ENCODE data around the gene NKAIN2. TPM values are rescaled to one million over a fixed set of nuclear protein-coding genes. Genes with fewer than 3 reads are reported as not detected.

NKAIN2 gene
- total RNA-seq, 2 donors from 2014 or later: 0.68 TPM; not detected in 1

DNA sequence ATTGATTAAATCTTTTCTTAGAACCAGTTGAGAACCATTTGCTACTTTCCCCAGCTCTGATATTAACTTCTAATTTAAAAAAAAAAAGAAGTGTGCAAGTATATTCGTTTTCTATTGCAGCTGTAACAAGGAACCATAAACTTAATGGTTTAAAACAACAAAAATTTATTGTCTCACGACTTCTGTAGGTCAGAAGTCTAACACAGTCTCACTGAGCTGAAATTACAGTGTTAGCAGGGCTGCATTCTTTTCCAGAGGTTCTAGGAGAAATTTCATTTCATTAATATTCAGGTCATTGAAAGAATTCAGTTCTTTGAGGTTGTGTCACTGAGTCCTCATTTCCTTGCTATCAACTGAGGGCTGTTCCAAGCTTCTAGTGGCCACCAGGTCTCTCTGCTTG lies 945.1 kb downstream of the NKAIN2 start:
- Histone ChIP-seq H3K4me1 (replicated peaks) (no peaks in the 10 kb centered on the region), H3K36me3 (no peaks in the 10 kb centered on the region), H3K4me3 (no peak overlapping the region), H3K27ac (no peak overlapping the region), H3K27me3 (replicated peaks; ENCODE audit: insufficient read depth) (no peaks in the 10 kb centered on the region), H3K9me3 (no peaks in the 10 kb centered on the region)
- WGBS: 79% methylated on average over 2 of the region's 2 CpGs
- no peak for DNase-seq (ENCODE audit: low spot score)
- no peak for TF ChIP-seq POLR2AphosphoS5 (IDR thresholded peaks at IDR 0.05)
- TF ChIP-seq, protein P1, sequence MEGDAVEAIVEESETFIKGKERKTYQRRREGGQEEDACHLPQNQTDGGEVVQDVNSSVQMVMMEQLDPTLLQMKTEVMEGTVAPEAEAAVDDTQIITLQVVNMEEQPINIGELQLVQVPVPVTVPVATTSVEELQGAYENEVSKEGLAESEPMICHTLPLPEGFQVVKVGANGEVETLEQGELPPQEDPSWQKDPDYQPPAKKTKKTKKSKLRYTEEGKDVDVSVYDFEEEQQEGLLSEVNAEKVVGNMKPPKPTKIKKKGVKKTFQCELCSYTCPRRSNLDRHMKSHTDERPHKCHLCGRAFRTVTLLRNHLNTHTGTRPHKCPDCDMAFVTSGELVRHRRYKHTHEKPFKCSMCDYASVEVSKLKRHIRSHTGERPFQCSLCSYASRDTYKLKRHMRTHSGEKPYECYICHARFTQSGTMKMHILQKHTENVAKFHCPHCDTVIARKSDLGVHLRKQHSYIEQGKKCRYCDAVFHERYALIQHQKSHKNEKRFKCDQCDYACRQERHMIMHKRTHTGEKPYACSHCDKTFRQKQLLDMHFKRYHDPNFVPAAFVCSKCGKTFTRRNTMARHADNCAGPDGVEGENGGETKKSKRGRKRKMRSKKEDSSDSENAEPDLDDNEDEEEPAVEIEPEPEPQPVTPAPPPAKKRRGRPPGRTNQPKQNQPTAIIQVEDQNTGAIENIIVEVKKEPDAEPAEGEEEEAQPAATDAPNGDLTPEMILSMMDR (IDR thresholded peaks at IDR 0.05): no peak
- TF ChIP-seq POLR2A (IDR thresholded peaks at IDR 0.05): no peak
- intact Hi-C loops (cut with DNase I): no loop called here

DNA sequence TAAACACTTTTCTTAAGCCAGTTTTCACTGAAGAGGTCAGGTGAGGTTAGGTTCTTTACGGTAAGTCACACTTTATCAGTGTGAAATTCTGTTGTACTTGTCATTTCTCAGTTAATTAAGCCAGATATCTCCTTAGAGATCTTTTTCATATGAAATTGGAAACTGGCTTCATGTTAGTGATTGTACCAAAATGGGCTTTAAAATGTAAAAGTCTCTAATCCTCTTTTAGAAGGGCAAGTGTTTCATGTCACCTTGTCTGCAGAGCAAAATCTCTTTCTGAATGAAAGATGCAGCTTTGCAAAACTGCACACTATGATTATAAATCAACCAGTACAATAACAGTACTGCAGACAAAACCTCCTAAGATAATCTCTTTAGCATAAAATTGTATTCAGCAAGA lies 949.3 kb downstream of the NKAIN2 start:
- Histone ChIP-seq H3K9me3 (no peaks in the 10 kb centered on the region), H3K4me1 (replicated peaks) (no peaks in the 10 kb centered on the region), H3K4me3 (no peak overlapping the region), H3K27ac (no peak overlapping the region), H3K36me3 (no peaks in the 10 kb centered on the region), H3K27me3 (replicated peaks; ENCODE audit: insufficient read depth) (no peaks in the 10 kb centered on the region)
- 70% methylated on average over 1 of the region's 1 CpG for WGBS
- TF ChIP-seq, protein P1 (IDR thresholded peaks at IDR 0.05): no peak
- TF ChIP-seq POLR2AphosphoS5 (IDR thresholded peaks at IDR 0.05) (no peak), POLR2A (IDR thresholded peaks at IDR 0.05) (no peak)
- no peak for DNase-seq (ENCODE audit: low spot score)
- intact Hi-C loops (cut with DNase I): no loop called here

GRCh38 chr6:124753562-124754105 lies 950.0 kb downstream of the NKAIN2 start:
- Histone ChIP-seq H3K27ac (no peak overlapping the region), H3K9me3 (no peaks in the 10 kb centered on the region), H3K36me3 (no peaks in the 10 kb centered on the region), H3K4me1 (replicated peaks) (no peaks in the 10 kb centered on the region), H3K27me3 (replicated peaks; ENCODE audit: insufficient read depth) (no peaks in the 10 kb centered on the region), H3K4me3 (no peak overlapping the region)
- WGBS: 45% methylated on average over 4 of the region's 4 CpGs
- no peak for TF ChIP-seq POLR2AphosphoS5 (IDR thresholded peaks at IDR 0.05)
- TF ChIP-seq, protein P1 (IDR thresholded peaks at IDR 0.05): no peak
- no peak for TF ChIP-seq POLR2A (IDR thresholded peaks at IDR 0.05)
- DNase-seq (ENCODE audit: low spot score): no peak
- intact Hi-C loops (cut with DNase I): no loop called here

- H3K36me3 ChIP-seq: no peaks in the 10 kb centered on the region
- intact Hi-C loops (cut with DNase I): no loop called here
- H3K4me1 ChIP-seq (replicated peaks): no peaks in the 10 kb centered on the region
- 99% methylated on average over 2 of the region's 2 CpGs for WGBS
- no peak overlapping the region for H3K4me3 ChIP-seq
- DNase-seq (ENCODE audit: low spot score): no peak
- H3K27ac ChIP-seq: no peak overlapping the region
- H3K27me3 ChIP-seq (replicated peaks; ENCODE audit: insufficient read depth): no peaks in the 10 kb centered on the region
- TF ChIP-seq, protein P1 (IDR thresholded peaks at IDR 0.05): no peak
- no peak for TF ChIP-seq POLR2AphosphoS5 (IDR thresholded peaks at IDR 0.05)
- TF ChIP-seq POLR2A (IDR thresholded peaks at IDR 0.05): no peak
- H3K9me3 ChIP-seq: no peaks in the 10 kb centered on the region
These were observed 951.7 kb downstream of the NKAIN2 start for GRCh38 chr6:124755321-124755720.

DNA sequence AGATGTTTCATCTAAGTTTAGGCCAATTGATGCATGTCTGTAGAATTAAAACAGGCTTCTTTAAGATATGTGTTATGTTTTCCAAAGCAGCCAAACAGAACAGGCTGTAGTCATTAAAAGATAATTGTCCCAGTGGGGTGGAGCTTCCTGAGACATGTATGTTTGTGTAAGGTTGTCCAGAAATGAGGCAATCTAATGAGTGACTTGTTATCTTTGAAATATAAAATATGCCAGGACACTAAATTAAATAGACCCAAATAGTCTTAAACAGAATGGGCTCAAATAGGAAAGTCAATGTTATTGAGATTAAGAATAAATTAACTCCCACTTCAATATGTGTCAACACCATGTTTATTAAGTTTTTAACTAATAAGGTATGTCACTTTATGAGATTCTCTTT lies 953.9 kb downstream of the NKAIN2 start:
- TF ChIP-seq POLR2A (IDR thresholded peaks at IDR 0.05) (no peak), POLR2AphosphoS5 (IDR thresholded peaks at IDR 0.05) (no peak)
- TF ChIP-seq, protein P1 (IDR thresholded peaks at IDR 0.05): no peak
- Histone ChIP-seq H3K4me1 (replicated peaks) (no peaks in the 10 kb centered on the region), H3K27me3 (replicated peaks; ENCODE audit: insufficient read depth) (no peaks in the 10 kb centered on the region), H3K27ac (no peak overlapping the region), H3K9me3 (no peaks in the 10 kb centered on the region), H3K36me3 (no peaks in the 10 kb centered on the region), H3K4me3 (no peak overlapping the region)
- no peak for DNase-seq (ENCODE audit: low spot score)
- intact Hi-C loops (cut with DNase I): no loop called here
